Liver (tissue), 9 donors: Measurements from ENCODE around the gene LPAR6. TPM values are rescaled to one million over a fixed set of nuclear protein-coding genes. Genes with fewer than 3 reads are reported as not detected.
A peak's percentile ranks its signal among the peaks of the same experiment; 100 is the strongest.

Experiments used
- DNase-seq: peaks from one replicate; pipeline ENCODE4 v3.0.0-alpha.2; 2017; ENCODE audit warnings: low spot score
- H3K27ac ChIP-seq, 2 donors: one replicate each; pipeline ENCODE4 v1.7.0; 2013; ENCODE audit warnings: inconsistent platforms in 2 of 2, low read length in 2 of 2, control low read depth in 1 of 2, low read depth in 1 of 2, mild to moderate bottlenecking in 1 of 2
- H3K27me3 ChIP-seq, 4 donors: one replicate each; pipeline versions ENCODE4 v1.6.1 to v1.7.0; 2013; ENCODE audit warnings: low read length in 3 of 4, inconsistent platforms in 1 of 4, mild to moderate bottlenecking in 1 of 4, moderate library complexity in 1 of 4; ENCODE audit not compliant: control insufficient read depth in 4 of 4, insufficient read depth in 4 of 4
- H3K36me3 ChIP-seq, 4 donors: one replicate each; pipeline versions ENCODE4 v1.6.1 to v1.7.0; 2013; ENCODE audit warnings: low read length in 3 of 4, mild to moderate bottlenecking in 3 of 4, low read depth in 1 of 4, moderate library complexity in 1 of 4; ENCODE audit not compliant: control insufficient read depth in 4 of 4, insufficient read depth in 3 of 4
- H3K4me1 ChIP-seq, 4 donors: one replicate each; pipeline versions ENCODE4 v1.6.1 to v1.7.0; 2013; ENCODE audit warnings: low read length in 3 of 4, mild to moderate bottlenecking in 3 of 4, moderate library complexity in 1 of 4; ENCODE audit not compliant: control insufficient read depth in 4 of 4, insufficient read depth in 4 of 4
- H3K4me3 ChIP-seq, 3 donors: one replicate each; pipeline versions ENCODE4 v1.6.1 to v1.7.0; 2013; ENCODE audit warnings: low read length in 3 of 3, control low read depth in 1 of 3, low read depth in 1 of 3, mild to moderate bottlenecking in 1 of 3
- H3K9ac ChIP-seq, 2 donors: one replicate each; pipeline ENCODE4 v1.7.0; 2013; ENCODE audit warnings: low read length in 2 of 2, mild to moderate bottlenecking in 2 of 2, moderate library complexity in 2 of 2, control low read depth in 1 of 2, low read depth in 1 of 2
- H3K9me3 ChIP-seq, 4 donors: one replicate each; pipeline versions ENCODE4 v1.6.1 to v1.7.0; 2013; ENCODE audit warnings: low read length in 3 of 4; ENCODE audit not compliant: control insufficient read depth in 4 of 4
- FOXA2 ChIP-seq: IDR thresholded peaks from 2 replicates; pipeline ENCODE4 v1.6.1; 2016; ENCODE audit warnings: antibody characterized with exemption
- GABPA ChIP-seq, 2 donors: IDR thresholded peaks in 1 of 2; conservative IDR thresholded peaks in 1 of 2; 2 replicates each; pipeline ENCODE4 v1.6.1; 2016; ENCODE audit warnings: antibody characterized with exemption in 2 of 2, mild to moderate bottlenecking in 1 of 2, moderate library complexity in 1 of 2
- HNF4A ChIP-seq, 2 donors: conservative IDR thresholded peaks; 2 replicates each; pipeline ENCODE4 v1.6.1; 2016; ENCODE audit warnings: antibody characterized with exemption in 2 of 2, mild to moderate bottlenecking in 2 of 2
- JUND ChIP-seq, 2 donors: IDR thresholded peaks; 2 replicates each; pipeline ENCODE4 v1.6.1; 2016; ENCODE audit warnings: antibody characterized with exemption in 2 of 2
- MAX ChIP-seq: IDR thresholded peaks from 2 replicates; pipeline ENCODE4 v1.6.1; 2016; ENCODE audit warnings: antibody characterized with exemption
- NR2F2 ChIP-seq: IDR thresholded peaks from 2 replicates; pipeline ENCODE4 v1.6.1; 2016; ENCODE audit warnings: antibody characterized with exemption
- RAD21 ChIP-seq, 2 donors: IDR thresholded peaks; 2 replicates each; pipeline ENCODE4 v1.6.1; 2016; ENCODE audit warnings: antibody characterized with exemption in 2 of 2, mild to moderate bottlenecking in 2 of 2
- REST ChIP-seq: IDR thresholded peaks from 2 replicates; pipeline ENCODE4 v1.6.1; 2016; ENCODE audit warnings: antibody characterized with exemption, mild to moderate bottlenecking
- SP1 ChIP-seq: IDR thresholded peaks from 2 replicates; pipeline ENCODE4 v1.6.1; 2018; ENCODE audit warnings: antibody characterized with exemption, mild to moderate bottlenecking
- TAF1 ChIP-seq: conservative IDR thresholded peaks from 2 replicates; pipeline ENCODE4 v1.6.1; 2016; ENCODE audit warnings: antibody characterized with exemption, mild to moderate bottlenecking
- WGBS: extraction: QIAGEN DNeasy Blood & Tissue Kit; methylation state at CpG from one replicate; pipeline ENCODE4 v1.1.7; 2013; 5-methylcytosine and 5-hydroxymethylcytosine counted together
- polyA plus RNA-seq, 2 donors: library from polyadenylated mRNA; stranded (reverse) in 1 of 2; unstranded in 1 of 2; fragments of 200-250 nt in 1 of 2; fragments of >200 nt in 1 of 2; fragmentation: Nextera tagmentation in 1 of 2; extraction: Ambion mirVana in 1 of 2; gene quantifications; one replicate each; pipeline versions ENCODE4 v1.2.1 to v1.2.3, GENCODE V29; 2013 to 2015
- total RNA-seq, 2 donors: library from RNA; depleted of rRNA; stranded (reverse); fragments of >200 nt; gene quantifications; one replicate each; pipeline ENCODE4 v1.2.3, GENCODE V29; 2014
- TF ChIP-seq, protein P1 (sequence below): IDR thresholded peaks from 2 replicates; pipeline ENCODE4 v1.6.1; 2016; ENCODE audit warnings: antibody characterized with exemption
- TF ChIP-seq, protein P2 (sequence below): fragments of 150-350 bp; IDR thresholded peaks from 2 replicates; pipeline ENCODE4 v1.5.1; 2017; ENCODE audit warnings: improper control_type of control experiment, low read depth, low read length; ENCODE audit not compliant: missing input control
- donor health status: healthy.
- donor health status: healthy.
- donor health status: healthy.
- donor health status: healthy.
- donor health status: healthy.

The LPAR6 gene
- total and polyA plus RNA-seq, 4 donors: 5.9 to 12.4 (median 9.5) TPM

DNA sequence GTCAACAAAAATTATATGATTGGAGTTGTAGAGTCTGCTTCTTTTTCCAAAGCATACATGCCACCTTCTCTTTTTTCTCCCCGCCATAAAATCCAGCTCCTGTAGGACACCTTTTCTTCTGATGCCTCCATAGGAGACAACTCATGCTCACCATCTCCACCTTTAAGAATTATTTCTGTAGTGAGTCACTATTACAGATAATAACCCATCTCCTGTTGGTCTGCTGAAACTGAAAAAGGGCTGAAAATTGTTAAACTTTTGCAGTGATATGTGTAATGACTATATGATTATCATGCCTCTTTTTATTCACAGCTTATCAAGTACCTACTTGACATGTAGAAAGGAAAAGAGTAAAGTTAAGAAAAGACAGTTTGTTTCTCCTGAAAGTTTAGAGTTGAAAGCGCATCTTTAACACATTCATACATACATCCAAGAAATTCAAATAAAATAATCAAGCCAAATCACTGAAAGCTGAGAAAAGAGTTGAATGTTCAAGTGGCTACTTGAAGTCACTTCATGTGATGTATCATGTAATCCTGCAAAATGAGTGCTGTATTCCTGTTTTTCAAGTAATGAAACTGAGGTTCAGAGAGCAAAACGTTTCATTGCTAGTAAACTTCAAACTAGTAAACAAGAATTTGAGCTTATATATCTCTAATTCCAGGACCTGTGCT lies 35.5 kb upstream of the LPAR6 start:
- WGBS: 83% methylated on average over 3 of the region's 3 CpGs
- H3K27me3 ChIP-seq: no peaks in the 10 kb centered on the region
- H3K9me3 ChIP-seq: peaks cover 0 to 6% (median 1%) of the 10 kb centered on the region in 4 donors
- H3K4me3 ChIP-seq: no peak overlapping the region
- H3K9ac ChIP-seq: no peak overlapping the region
- TF ChIP-seq FOXA2: no peak
- no peak for TF ChIP-seq GABPA (IDR thresholded peaks at IDR 0.05 in 1 of 2, conservative IDR thresholded peaks at IDR 0.05 in 1 of 2)
- no peak for TF ChIP-seq SP1
- no peak for TF ChIP-seq MAX
- TF ChIP-seq NR2F2: no peak
- TF ChIP-seq, protein P1, sequence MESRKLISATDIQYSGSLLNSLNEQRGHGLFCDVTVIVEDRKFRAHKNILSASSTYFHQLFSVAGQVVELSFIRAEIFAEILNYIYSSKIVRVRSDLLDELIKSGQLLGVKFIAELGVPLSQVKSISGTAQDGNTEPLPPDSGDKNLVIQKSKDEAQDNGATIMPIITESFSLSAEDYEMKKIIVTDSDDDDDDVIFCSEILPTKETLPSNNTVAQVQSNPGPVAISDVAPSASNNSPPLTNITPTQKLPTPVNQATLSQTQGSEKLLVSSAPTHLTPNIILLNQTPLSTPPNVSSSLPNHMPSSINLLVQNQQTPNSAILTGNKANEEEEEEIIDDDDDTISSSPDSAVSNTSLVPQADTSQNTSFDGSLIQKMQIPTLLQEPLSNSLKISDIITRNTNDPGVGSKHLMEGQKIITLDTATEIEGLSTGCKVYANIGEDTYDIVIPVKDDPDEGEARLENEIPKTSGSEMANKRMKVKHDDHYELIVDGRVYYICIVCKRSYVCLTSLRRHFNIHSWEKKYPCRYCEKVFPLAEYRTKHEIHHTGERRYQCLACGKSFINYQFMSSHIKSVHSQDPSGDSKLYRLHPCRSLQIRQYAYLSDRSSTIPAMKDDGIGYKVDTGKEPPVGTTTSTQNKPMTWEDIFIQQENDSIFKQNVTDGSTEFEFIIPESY: no peak
- TF ChIP-seq RAD21 (IDR thresholded peaks at IDR 0.05): no peak
- TF ChIP-seq HNF4A (conservative IDR thresholded peaks at IDR 0.05): no peak
- TF ChIP-seq, protein P2, sequence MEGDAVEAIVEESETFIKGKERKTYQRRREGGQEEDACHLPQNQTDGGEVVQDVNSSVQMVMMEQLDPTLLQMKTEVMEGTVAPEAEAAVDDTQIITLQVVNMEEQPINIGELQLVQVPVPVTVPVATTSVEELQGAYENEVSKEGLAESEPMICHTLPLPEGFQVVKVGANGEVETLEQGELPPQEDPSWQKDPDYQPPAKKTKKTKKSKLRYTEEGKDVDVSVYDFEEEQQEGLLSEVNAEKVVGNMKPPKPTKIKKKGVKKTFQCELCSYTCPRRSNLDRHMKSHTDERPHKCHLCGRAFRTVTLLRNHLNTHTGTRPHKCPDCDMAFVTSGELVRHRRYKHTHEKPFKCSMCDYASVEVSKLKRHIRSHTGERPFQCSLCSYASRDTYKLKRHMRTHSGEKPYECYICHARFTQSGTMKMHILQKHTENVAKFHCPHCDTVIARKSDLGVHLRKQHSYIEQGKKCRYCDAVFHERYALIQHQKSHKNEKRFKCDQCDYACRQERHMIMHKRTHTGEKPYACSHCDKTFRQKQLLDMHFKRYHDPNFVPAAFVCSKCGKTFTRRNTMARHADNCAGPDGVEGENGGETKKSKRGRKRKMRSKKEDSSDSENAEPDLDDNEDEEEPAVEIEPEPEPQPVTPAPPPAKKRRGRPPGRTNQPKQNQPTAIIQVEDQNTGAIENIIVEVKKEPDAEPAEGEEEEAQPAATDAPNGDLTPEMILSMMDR: no peak
- no peak for TF ChIP-seq REST
- no peaks in the 10 kb centered on the region for H3K36me3 ChIP-seq
- DNase-seq: no peak
- no peaks in the 10 kb centered on the region for H3K4me1 ChIP-seq
- no peak overlapping the region for H3K27ac ChIP-seq

GRCh38 chr13:48446464-48446863 lies 33.6 kb upstream of the LPAR6 start:
- no peaks in the 10 kb centered on the region for H3K4me1 ChIP-seq
- H3K27ac ChIP-seq: no peak overlapping the region
- no peaks in the 10 kb centered on the region for H3K36me3 ChIP-seq
- WGBS: 98% methylated on average over 1 of the region's 1 CpG
- no peak for DNase-seq
- peaks cover 0 to 6% (median 1%) of the 10 kb centered on the region in 4 donors for H3K9me3 ChIP-seq
- H3K9ac ChIP-seq: no peak overlapping the region
- TF ChIP-seq TAF1: no peak
- TF ChIP-seq JUND (IDR thresholded peaks at IDR 0.05): peak in 1 of 2 donors; percentile 56
- H3K27me3 ChIP-seq: no peaks in the 10 kb centered on the region
- no peak overlapping the region for H3K4me3 ChIP-seq
